SU-DHL-6 (cell line): Measurements from ENCODE around the gene FIGLA.

Experiments used
- CTCF ChIP-seq: fragments of 200-600 bp; sonication (generic); IDR thresholded peaks from one replicate; pipeline ENCODE4 v1.5.1; 2017; ENCODE audit warnings: antibody characterized with exemption, mild to moderate bottlenecking, low read length, moderate library complexity; ENCODE audit not compliant: insufficient read depth, poor library complexity, severe bottlenecking
- EZH2phosphoT487 ChIP-seq: fragments of 200-600 bp; sonication (generic), shearing (Covaris generic); conservative IDR thresholded peaks from 2 replicates; pipeline ENCODE4 v1.6.1; 2018; ENCODE audit warnings: mild to moderate bottlenecking, antibody characterized with exemption, low read length, moderate library complexity, mixed read lengths

- no peak for TF ChIP-seq CTCF
- TF ChIP-seq EZH2phosphoT487, result no peak
Measured at GRCh38 chr2:70793450-70793849, 3.0 kb upstream of the FIGLA start.
